OCI-LY3 (cell line): ENCODE results near the gene C4BPB.
A peak's percentile ranks its signal among the peaks of the same experiment; 100 is the strongest.

Experiments used
- H2AFZ ChIP-seq: fragments of 200-600, 300-600 bp; shearing (Covaris generic); 2 replicates; pipeline ENCODE4 v1.6.0; 2014; ENCODE audit warnings: antibody characterized with exemption, low read depth, low read length
- H3K27ac ChIP-seq: fragments of 200-600, 300-600 bp; sonication (generic); 2 replicates; pipeline ENCODE4 v1.5.1; 2014; ENCODE audit warnings: mild to moderate bottlenecking, low read length, moderate library complexity, mixed read lengths
- H3K27me3 ChIP-seq: fragments of 200-600, 300-600 bp; sonication (generic); 2 replicates; pipeline ENCODE4 v1.6.1; 2014; ENCODE audit warnings: low read depth, low read length, mixed read lengths
- H3K36me3 ChIP-seq: fragments of 200-600, 300-600 bp; sonication (generic); replicated peaks from 2 replicates; pipeline ENCODE3; 2014; ENCODE audit warnings: low read depth, low read length, mixed read lengths
- H3K4me1 ChIP-seq: fragments of 300-600, 200-600 bp; sonication (generic); 2 replicates; pipeline ENCODE4 v1.6.1; 2014; ENCODE audit warnings: low read length, mixed read lengths
- H3K4me2 ChIP-seq: fragments of 200-600, 300-600 bp; sonication (generic); 2 replicates; pipeline ENCODE4 v1.6.1; 2014; ENCODE audit warnings: low read length, mixed read lengths
- H3K4me3 ChIP-seq: fragments of 300-600, 200-600 bp; sonication (generic); 2 replicates; pipeline ENCODE4 v1.5.1; 2014; ENCODE audit warnings: antibody characterized with exemption, mild to moderate bottlenecking, low read length, moderate library complexity
- H3K79me2 ChIP-seq: fragments of 300-600, 200-600 bp; shearing (Covaris generic); 2 replicates; pipeline ENCODE4 v1.6.1; 2014; ENCODE audit warnings: mild to moderate bottlenecking, low read length, mixed read lengths
- H3K9ac ChIP-seq: fragments of 300-600, 200-600 bp; shearing (Covaris generic); 2 replicates; pipeline ENCODE4 v1.6.0; 2014; ENCODE audit warnings: mild to moderate bottlenecking, low read length, moderate library complexity
- H3K9me3 ChIP-seq: fragments of 200-600, 300-600 bp; shearing (Covaris generic); 2 replicates; pipeline ENCODE4 v1.6.1; 2014; ENCODE audit warnings: low read length, mixed read lengths; ENCODE audit not compliant: insufficient read depth
- H4K20me1 ChIP-seq: fragments of 200-600, 300-600 bp; sonication (generic); 2 replicates; pipeline ENCODE4 v1.6.1; 2016; ENCODE audit warnings: low read length, mixed read lengths; ENCODE audit not compliant: insufficient read depth
- EZH2phosphoT487 ChIP-seq: fragments of 200-600 bp; shearing (Covaris generic); IDR thresholded peaks from 2 replicates; pipeline ENCODE4 v1.6.1; 2018; ENCODE audit warnings: antibody characterized with exemption, mixed run types, low read depth
- TF ChIP-seq, protein P1 (sequence below): fragments of 200-600, 300-600 bp; sonication (generic); IDR thresholded peaks from 2 replicates; pipeline ENCODE4 v1.5.1; 2014; ENCODE audit warnings: antibody characterized with exemption, low read length, low read depth

Gene C4BPB

DNA sequence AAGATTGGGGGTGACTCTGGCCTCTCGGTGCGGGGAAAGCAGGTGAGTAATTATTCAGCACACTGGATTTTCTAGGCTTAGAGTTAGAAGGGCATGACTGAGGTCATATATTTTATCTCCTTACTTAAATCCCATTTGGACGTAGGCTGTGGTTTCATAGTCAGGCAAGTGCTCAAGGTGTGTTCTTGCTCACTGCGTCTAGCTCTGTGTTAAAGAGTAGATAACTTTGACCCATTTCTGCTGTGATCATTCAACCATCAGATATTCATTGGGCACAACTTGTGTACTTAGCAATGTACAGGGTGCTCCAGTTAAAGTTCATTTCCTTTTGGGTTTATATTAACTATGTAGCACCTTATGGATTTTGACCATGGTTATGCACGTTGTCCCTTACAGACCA lies 21.0 kb upstream of the C4BPB start:
- Histone ChIP-seq H3K4me1 (peaks cover 14% of the 10 kb centered on the region), H3K36me3 (peaks cover 29% of the 10 kb centered on the region), H3K79me2 (no peaks in the 10 kb centered on the region), H2AFZ (no peak overlapping the region), H3K9ac (no peak overlapping the region), H4K20me1 (no peaks in the 10 kb centered on the region), H3K9me3 (no peaks in the 10 kb centered on the region), H3K4me2 (no peak overlapping the region), H3K27ac (no peak overlapping the region), H3K27me3 (no peaks in the 10 kb centered on the region), H3K4me3 (no peak overlapping the region)
- TF ChIP-seq, protein P1, sequence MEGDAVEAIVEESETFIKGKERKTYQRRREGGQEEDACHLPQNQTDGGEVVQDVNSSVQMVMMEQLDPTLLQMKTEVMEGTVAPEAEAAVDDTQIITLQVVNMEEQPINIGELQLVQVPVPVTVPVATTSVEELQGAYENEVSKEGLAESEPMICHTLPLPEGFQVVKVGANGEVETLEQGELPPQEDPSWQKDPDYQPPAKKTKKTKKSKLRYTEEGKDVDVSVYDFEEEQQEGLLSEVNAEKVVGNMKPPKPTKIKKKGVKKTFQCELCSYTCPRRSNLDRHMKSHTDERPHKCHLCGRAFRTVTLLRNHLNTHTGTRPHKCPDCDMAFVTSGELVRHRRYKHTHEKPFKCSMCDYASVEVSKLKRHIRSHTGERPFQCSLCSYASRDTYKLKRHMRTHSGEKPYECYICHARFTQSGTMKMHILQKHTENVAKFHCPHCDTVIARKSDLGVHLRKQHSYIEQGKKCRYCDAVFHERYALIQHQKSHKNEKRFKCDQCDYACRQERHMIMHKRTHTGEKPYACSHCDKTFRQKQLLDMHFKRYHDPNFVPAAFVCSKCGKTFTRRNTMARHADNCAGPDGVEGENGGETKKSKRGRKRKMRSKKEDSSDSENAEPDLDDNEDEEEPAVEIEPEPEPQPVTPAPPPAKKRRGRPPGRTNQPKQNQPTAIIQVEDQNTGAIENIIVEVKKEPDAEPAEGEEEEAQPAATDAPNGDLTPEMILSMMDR, result no peak
- no peak for TF ChIP-seq EZH2phosphoT487

DNA sequence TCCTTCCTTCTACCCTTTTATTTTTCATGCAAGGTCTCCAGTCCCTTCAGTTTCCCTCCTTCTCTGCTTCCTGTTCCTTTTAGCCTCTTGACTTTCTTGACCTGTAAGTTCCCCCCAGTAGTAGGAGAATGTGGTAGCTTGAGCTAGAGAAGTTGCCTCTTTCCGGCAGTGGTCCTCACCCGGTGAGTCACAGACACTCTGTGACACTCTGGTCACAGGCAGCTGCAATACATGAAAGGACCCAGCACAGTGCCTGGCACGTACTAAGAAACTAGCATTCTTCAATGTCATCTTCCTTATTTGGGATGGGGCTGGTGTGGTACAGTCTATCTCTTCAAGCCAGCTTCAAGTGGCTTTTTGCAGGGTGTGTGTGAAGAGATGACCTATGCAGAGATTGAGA lies 19.6 kb upstream of the C4BPB start:
- H3K4me3 ChIP-seq, result no peak overlapping the region
- no peaks in the 10 kb centered on the region for H3K9me3 ChIP-seq
- no peak overlapping the region for H3K27ac ChIP-seq
- no peaks in the 10 kb centered on the region for H3K27me3 ChIP-seq
- H4K20me1 ChIP-seq, result no peaks in the 10 kb centered on the region
- H3K79me2 ChIP-seq, result no peaks in the 10 kb centered on the region
- H2AFZ ChIP-seq, result no peak overlapping the region
- no peak overlapping the region for H3K9ac ChIP-seq
- TF ChIP-seq, protein P1, result no peak
- TF ChIP-seq EZH2phosphoT487, result no peak
- peaks cover 14% of the 10 kb centered on the region for H3K4me1 ChIP-seq
- H3K4me2 ChIP-seq, result no peak overlapping the region
- H3K36me3 ChIP-seq, result peaks cover 25% of the 10 kb centered on the region

DNA sequence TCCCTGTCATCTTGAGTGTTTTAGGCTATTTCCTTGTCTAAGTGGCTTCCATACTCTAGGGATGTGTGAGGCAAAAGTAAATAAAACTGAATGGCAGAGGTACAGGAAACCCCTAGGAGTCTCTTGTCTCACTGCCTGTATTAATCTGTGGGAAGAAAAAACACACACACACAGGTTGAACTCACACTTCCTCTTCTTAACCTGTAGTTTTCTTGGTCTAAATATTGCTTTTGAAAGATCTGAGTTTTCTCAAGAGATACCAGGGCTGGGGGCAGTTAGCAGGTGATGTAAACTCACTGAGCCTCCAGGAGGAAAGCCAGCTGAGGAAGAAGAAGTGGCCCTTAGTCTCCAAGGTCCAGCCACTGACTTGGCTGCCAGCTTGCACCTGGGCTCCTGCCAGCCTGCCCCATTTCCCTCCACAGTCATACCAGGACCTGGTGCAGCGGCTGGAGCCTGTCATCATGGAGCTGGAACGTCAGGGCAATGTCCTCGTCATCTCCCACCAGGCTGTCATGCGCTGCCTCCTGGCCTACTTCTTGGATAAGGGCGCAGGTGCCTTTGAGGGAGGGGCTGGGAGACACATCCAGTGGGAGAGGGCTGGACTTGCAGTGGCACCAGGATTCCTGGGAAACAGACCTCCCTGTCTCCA lies 18.7 kb upstream of the C4BPB start:
- Histone ChIP-seq H3K4me1 (peaks cover 14% of the 10 kb centered on the region), H2AFZ (no peak overlapping the region), H3K9ac (no peak overlapping the region), H4K20me1 (no peaks in the 10 kb centered on the region), H3K27ac (peak overlapping the region; percentile 39), H3K9me3 (no peaks in the 10 kb centered on the region), H3K79me2 (no peaks in the 10 kb centered on the region), H3K4me2 (peak overlapping the region; percentile 18), H3K4me3 (no peak overlapping the region), H3K27me3 (no peaks in the 10 kb centered on the region), H3K36me3 (peaks cover 23% of the 10 kb centered on the region)
- no peak for TF ChIP-seq EZH2phosphoT487
- TF ChIP-seq, protein P1, result no peak

DNA sequence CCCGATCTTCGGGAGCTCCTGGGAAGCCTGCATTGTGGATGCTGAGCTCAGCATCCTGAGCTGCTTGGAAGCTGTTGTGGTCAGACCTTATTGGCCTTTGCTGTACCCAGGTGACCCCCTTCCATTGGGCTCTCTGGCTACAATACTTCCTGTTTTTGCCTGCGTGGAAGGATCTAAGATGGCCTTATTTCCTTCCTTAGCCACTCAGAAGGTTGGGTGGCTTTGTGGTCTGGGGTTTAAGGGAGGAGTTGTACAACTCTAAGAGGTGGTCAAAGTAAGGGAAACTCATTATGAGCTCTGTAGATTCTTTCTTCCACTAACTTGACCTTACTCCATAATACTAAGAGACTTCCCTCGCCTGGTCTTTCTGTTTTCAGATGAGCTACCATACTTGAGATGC lies 17.8 kb upstream of the C4BPB start:
- H3K36me3 ChIP-seq, result peaks cover 22% of the 10 kb centered on the region
- TF ChIP-seq, protein P1, result no peak
- no peak for TF ChIP-seq EZH2phosphoT487
- H2AFZ ChIP-seq, result no peak overlapping the region
- no peaks in the 10 kb centered on the region for H3K79me2 ChIP-seq
- no peak overlapping the region for H3K4me2 ChIP-seq
- H3K4me3 ChIP-seq, result no peak overlapping the region
- no peaks in the 10 kb centered on the region for H3K9me3 ChIP-seq
- peaks cover 14% of the 10 kb centered on the region for H3K4me1 ChIP-seq
- no peaks in the 10 kb centered on the region for H3K27me3 ChIP-seq
- no peaks in the 10 kb centered on the region for H4K20me1 ChIP-seq
- H3K27ac ChIP-seq, result no peak overlapping the region
- no peak overlapping the region for H3K9ac ChIP-seq
